Activated T-cell treated with anti-CD3 and anti-CD28 coated beads, Interleukin-2, amount 50 U/mL, for 4 hours (primary cell): ENCODE data around the gene CHRNA4. TPM values are rescaled to one million over a fixed set of nuclear protein-coding genes. Genes with fewer than 3 reads are reported as not detected.

Experiments used
- ATAC-seq, 2 donors: fragments of 200-7000 bp; cut with Tn5 transposase; one replicate each; pipeline ENCODE4 v1.10.0; 2021
- DNase-seq: peaks from one replicate; pipeline ENCODE4 v3.0.0-alpha.2; 2020
- H3K27me3 Mint-ChIP-seq: one replicate; pipeline ENCODE4 v1.8.0; 2021; ENCODE audit warnings: low read depth, mixed read lengths
- H3K36me3 Mint-ChIP-seq: one replicate; pipeline ENCODE4 v1.8.0; 2022; ENCODE audit warnings: mixed read lengths; ENCODE audit not compliant: insufficient read depth
- H3K4me1 Mint-ChIP-seq: one replicate; pipeline ENCODE4 v1.8.0; 2021; ENCODE audit warnings: low read depth, mixed read lengths
- H3K4me3 Mint-ChIP-seq: one replicate; pipeline ENCODE4 v1.8.0; 2021; ENCODE audit warnings: mild to moderate bottlenecking, moderate library complexity, mixed read lengths
- H3K9me3 Mint-ChIP-seq: one replicate; pipeline ENCODE4 v1.8.0; 2021; ENCODE audit warnings: mixed read lengths
- total RNA-seq, 3 donors: library from RNA; stranded (reverse); gene quantifications; one replicate each; pipeline ENCODE4 v1.2.1, GENCODE V29; 2021

The CHRNA4 gene
- total RNA-seq, 3 donors from 2014 or later: not detected

- H3K4me3 Mint-ChIP-seq: no peak overlapping the region
- H3K9me3 Mint-ChIP-seq: peaks cover 7% of the 10 kb centered on the region
- DNase-seq (no peak), ATAC-seq (no peak)
- H3K36me3 Mint-ChIP-seq: no peaks in the 10 kb centered on the region
- peaks cover 23% of the 10 kb centered on the region for H3K27me3 Mint-ChIP-seq
- no peaks in the 10 kb centered on the region for H3K4me1 Mint-ChIP-seq
Measured at GRCh38 chr20:63334356-63334755, 26.8 kb downstream of the CHRNA4 start.

- no peak for ATAC-seq
Measured at GRCh38 chr20:63333241-63333836, 27.8 kb downstream of the CHRNA4 start.

DNA sequence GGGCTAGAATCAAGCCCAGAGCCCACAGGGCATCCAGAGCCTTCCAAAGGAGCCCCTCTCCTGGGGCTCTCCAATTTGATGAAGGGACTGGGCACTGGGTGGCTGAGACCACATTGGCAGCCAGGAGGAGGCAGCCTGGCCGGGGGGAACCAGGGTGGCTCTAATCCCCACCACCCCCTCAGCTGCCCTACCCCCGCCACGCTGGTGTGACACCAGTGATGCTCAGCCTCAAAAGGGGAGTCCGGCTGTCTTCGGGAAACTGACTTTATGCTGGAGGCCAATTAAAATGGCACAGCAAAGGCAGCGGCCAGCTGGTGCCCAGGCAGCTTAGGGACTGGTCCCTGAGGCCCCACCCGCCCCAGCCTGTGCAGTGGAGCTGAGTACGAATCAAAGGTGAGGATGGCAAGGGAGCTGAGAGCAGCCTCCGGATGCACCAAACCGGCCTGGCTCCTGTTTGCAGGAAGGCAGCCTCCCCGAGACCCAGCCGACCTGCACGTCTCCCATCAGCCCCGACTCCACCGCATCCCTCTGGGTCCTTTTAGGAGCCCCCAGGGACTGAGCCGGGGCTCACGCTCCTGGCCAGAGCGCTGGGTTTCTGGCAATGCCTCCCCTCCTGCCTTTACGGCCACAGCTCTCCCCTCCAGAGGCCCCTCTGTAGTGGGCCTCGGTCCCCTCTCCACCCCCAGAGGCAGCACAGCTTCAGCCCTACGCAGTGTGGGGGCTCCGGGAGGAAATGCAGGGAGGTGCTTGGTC lies 28.5 kb downstream of the CHRNA4 start:
- no peak for ATAC-seq
- Mint-ChIP-seq H3K4me3 (no peak overlapping the region), H3K36me3 (no peaks in the 10 kb centered on the region), H3K27me3 (peaks cover 20% of the 10 kb centered on the region), H3K9me3 (peaks cover 7% of the 10 kb centered on the region), H3K4me1 (no peaks in the 10 kb centered on the region)
- no peak for DNase-seq

More at GRCh38 chr20:63333241-63333836, 27.8 kb downstream of the CHRNA4 start:
- H3K36me3 Mint-ChIP-seq: no peaks in the 10 kb centered on the region
- H3K9me3 Mint-ChIP-seq: peaks cover 7% of the 10 kb centered on the region
- no peak overlapping the region for H3K4me3 Mint-ChIP-seq
- no peak for DNase-seq
- no peaks in the 10 kb centered on the region for H3K4me1 Mint-ChIP-seq
- peaks cover 22% of the 10 kb centered on the region for H3K27me3 Mint-ChIP-seq

DNA sequence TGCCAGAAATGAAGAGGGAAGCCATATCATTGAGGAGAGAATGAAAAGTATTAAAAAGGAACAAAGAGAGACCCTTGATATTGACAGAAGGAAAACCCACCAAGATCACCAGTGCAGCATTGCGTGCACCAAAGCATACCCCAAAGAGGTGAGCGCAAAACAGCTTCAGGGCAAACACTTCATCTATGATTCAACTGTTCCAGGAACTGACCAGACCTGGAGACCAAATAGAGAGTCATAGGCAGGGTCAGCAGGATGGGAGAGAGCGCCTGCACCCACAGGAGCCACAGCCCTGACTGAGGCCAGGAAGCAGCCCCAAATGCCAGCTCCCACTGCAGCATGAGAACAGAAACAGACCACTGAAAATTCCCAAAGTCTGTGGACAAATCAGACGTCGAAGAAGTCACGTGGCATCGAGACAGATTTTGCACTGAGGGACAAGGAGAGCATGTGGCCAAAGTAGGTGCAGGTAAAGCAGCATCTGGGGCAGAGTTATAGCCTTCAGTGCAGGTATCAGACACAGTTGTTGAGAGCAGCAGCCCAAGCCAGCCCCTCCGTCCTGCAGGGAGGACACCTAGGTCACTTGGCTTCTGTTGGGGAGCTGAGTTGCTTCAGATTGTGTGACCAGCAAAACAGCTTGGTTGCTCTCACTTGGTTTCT lies 29.3 kb downstream of the CHRNA4 start:
- Mint-ChIP-seq H3K4me3 (no peak overlapping the region), H3K27me3 (peaks cover 14% of the 10 kb centered on the region), H3K36me3 (no peaks in the 10 kb centered on the region), H3K4me1 (peaks cover 1% of the 10 kb centered on the region), H3K9me3 (peaks cover 7% of the 10 kb centered on the region)
- ATAC-seq (no peak), DNase-seq (no peak)

DNA sequence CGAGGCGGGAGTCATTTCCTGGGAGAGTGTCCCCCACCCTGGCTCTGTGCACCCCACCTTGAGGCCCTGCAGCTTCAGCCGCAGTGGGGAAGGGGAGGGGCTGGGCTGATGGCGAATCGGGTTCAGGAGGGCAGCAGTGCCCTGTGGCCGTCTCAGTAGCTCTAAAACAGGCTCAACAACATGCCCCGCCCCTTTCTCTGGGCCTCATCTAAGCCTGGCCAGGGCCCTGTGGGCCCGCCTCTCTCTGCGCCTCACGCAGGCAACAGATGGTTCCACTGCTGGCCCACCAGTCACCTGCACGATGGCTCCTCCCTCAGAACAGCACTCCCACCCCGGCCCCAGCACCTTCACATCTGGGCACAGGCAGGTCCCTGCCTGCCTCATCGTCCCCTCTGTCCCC lies 30.2 kb downstream of the CHRNA4 start:
- H3K4me3 Mint-ChIP-seq: no peak overlapping the region
- H3K36me3 Mint-ChIP-seq: no peaks in the 10 kb centered on the region
- ATAC-seq (no peak), DNase-seq (no peak)
- peaks cover 7% of the 10 kb centered on the region for H3K9me3 Mint-ChIP-seq
- H3K4me1 Mint-ChIP-seq: peaks cover 4% of the 10 kb centered on the region
- H3K27me3 Mint-ChIP-seq: peaks cover 8% of the 10 kb centered on the region

- H3K36me3 Mint-ChIP-seq: no peaks in the 10 kb centered on the region
- ATAC-seq (no peak), DNase-seq (no peak)
- H3K4me3 Mint-ChIP-seq: no peak overlapping the region
- peaks cover 4% of the 10 kb centered on the region for H3K4me1 Mint-ChIP-seq
- H3K9me3 Mint-ChIP-seq: peaks cover 7% of the 10 kb centered on the region
- peaks cover 2% of the 10 kb centered on the region for H3K27me3 Mint-ChIP-seq
Measured at GRCh38 chr20:63330084-63330760, 30.9 kb downstream of the CHRNA4 start.

DNA sequence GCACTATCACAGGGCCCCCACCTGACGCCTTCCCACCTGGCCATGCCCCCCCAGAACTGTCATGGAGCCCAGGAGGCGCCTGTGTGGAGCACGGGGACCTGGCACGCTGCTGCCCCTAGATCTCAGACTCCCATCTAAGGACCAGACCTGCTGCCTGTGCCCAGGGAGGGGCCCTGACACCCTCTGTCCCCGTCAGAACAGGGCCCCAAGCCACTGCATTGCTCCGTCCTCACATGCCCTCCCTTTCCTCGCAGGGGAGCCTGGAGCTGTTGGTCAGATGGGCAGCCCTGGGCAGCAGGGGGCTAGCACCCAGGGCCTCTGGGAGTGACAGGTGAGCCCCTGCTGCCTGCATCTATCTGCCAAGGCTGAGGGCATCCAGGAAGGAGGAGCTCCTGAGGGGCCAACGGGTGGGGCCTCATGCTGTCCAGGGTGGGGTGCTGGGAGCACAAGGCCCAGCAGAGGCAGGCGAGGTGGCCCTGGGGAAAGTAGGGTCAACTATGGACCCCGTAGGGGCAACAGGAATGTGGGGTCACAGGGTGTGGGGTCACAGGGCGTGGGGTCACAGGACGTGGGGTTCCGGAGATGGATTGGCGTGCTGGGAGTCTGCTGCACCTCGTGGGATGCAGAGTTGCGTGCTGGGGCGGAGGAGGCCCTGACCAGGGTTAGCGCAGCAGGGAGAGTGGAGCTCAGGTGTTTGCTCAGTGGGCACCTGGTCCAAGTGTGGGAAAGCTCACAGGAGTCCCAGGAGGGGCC lies 31.6 kb downstream of the CHRNA4 start:
- H3K36me3 Mint-ChIP-seq: no peaks in the 10 kb centered on the region
- peaks cover 7% of the 10 kb centered on the region for H3K9me3 Mint-ChIP-seq
- DNase-seq: no peak
- H3K27me3 Mint-ChIP-seq: peaks cover 2% of the 10 kb centered on the region
- H3K4me3 Mint-ChIP-seq: no peak overlapping the region
- peak in 1 of 2 donors; percentile 8 for ATAC-seq
- H3K4me1 Mint-ChIP-seq: peaks cover 4% of the 10 kb centered on the region

DNA sequence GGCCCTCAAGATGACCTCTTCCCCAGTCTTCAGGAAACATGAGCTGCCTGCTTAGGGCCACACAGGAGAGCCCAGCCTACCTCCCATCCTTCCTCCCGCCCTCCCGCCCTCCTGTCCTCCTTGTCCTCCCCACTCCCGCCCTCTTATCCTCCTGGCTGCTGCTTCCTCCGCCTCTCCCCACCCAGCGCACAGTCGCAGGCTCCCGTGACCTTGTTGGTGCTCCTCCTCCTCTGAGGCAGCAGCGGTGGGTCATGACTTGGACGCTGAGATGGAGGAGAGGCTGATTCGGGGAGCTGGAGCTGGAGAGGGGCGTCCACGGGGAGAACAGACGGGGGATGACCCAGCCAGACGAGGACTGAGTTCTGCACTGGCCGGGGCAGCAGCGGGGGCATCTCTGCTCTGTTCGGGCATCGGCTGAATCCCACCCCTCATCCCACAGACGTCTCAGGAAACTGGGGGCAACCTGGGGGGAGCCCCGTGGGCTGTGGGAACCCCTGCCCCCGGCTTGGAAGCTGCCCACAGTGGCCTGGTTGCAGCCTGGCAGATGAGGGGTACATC lies 32.4 kb downstream of the CHRNA4 start:
- Mint-ChIP-seq H3K27me3 (peaks cover 3% of the 10 kb centered on the region), H3K4me1 (peaks cover 4% of the 10 kb centered on the region), H3K4me3 (no peak overlapping the region), H3K9me3 (peaks cover 7% of the 10 kb centered on the region), H3K36me3 (no peaks in the 10 kb centered on the region)
- DNase-seq (no peak), ATAC-seq (no peak)

DNA sequence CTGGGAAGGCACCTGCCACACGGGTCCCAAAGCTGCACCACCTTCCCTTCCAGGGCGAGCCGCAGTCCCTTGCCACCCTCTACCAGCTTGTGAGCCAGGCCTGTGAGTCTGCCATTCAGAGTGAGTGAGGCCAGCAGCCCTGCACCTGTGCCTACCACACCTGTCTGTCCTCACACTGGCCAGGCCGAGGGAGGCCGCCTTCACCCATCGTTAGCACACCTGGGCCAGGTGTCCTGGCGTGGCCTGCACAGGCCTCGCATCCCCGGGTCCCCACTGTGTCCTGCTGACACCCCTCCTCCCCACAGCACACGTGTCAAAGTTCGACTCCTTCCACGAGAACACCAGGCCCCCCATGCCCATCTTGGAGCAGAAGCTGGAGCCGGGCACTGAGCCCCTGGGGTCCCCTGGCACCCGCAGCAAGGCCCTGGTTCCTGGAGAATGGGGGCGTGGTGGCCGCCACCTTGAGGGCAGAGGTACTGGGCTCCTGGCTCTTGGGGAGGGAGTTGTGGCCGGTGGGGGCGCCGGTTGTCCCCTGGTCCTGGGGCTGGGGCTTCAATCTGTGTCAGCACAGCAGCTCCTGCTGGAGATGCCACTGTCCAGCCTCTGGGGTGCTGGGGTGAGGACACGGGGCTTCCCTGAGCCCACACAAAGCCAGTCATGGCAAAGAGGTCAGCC lies 33.0 kb downstream of the CHRNA4 start:
- H3K36me3 Mint-ChIP-seq: no peaks in the 10 kb centered on the region
- H3K4me3 Mint-ChIP-seq: no peak overlapping the region
- H3K9me3 Mint-ChIP-seq: peaks cover 7% of the 10 kb centered on the region

GRCh38 chr20:63327231-63327745 lies 33.9 kb downstream of the CHRNA4 start:
- Mint-ChIP-seq H3K36me3 (no peaks in the 10 kb centered on the region), H3K27me3 (peaks cover 5% of the 10 kb centered on the region), H3K4me3 (no peak overlapping the region), H3K9me3 (peaks cover 7% of the 10 kb centered on the region), H3K4me1 (peaks cover 4% of the 10 kb centered on the region)
- DNase-seq (no peak), ATAC-seq (no peak)

More for the DNA sequence above, 33.0 kb downstream of the CHRNA4 start:
- no peak for DNase-seq
- ATAC-seq: no peak
- Mint-ChIP-seq H3K4me1 (peaks cover 4% of the 10 kb centered on the region), H3K27me3 (peaks cover 5% of the 10 kb centered on the region)

DNA sequence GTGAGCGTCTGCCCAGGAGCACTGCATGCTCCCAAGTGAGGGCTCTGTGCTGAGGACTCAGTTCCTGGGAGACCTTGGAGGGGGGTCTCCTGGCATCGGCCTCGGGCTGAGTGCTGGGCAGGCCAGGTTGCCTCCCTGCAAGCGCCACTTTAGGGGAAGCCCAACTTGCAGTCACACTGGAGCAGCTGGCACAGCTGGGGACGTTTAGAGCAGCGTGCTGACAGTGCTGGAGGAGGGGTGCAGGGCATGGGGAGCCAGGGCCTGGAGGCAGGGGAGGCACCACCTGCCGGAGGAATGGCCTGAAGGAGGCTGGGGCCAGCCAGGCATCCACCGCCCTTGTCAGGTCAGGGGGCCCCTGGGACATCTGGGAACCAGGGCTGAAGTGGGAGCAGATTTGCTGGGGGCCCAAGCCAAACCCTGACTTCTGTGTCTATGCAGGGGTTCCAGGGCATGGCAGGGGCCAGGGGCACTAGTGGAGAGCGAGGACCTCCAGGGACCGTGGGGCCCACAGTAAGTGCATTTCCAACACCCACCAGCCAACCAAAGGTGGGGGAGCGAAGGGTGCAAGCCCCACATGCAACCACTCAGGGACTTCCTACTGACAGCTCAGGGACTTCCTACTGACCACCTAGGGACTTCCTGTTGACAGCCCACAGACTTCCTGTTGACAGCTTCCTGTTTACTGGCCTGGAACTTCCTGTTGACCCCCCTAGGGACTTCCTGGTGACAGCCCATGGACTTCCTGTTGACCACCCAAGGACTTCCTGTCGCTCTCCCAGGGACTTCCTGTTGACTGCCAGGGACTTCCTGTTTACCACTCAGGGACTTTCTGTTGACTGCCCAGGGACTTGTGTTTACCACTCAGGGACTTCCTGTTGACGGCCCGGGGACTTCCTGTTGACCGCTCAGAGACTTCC lies 34.6 kb downstream of the CHRNA4 start:
- ATAC-seq: no peak
- Mint-ChIP-seq H3K4me1 (peaks cover 4% of the 10 kb centered on the region), H3K36me3 (no peaks in the 10 kb centered on the region), H3K4me3 (no peak overlapping the region), H3K9me3 (peaks cover 2% of the 10 kb centered on the region), H3K27me3 (peaks cover 5% of the 10 kb centered on the region)
- no peak for DNase-seq

GRCh38 chr20:63325554-63326313 lies 35.4 kb downstream of the CHRNA4 start:
- Mint-ChIP-seq H3K27me3 (peaks cover 5% of the 10 kb centered on the region), H3K36me3 (no peaks in the 10 kb centered on the region), H3K9me3 (no peaks in the 10 kb centered on the region), H3K4me3 (no peak overlapping the region), H3K4me1 (peaks cover 4% of the 10 kb centered on the region)
- ATAC-seq (no peak), DNase-seq (no peak)
